Measurements from ENCODE around the gene PLEKHF1.

DNA sequence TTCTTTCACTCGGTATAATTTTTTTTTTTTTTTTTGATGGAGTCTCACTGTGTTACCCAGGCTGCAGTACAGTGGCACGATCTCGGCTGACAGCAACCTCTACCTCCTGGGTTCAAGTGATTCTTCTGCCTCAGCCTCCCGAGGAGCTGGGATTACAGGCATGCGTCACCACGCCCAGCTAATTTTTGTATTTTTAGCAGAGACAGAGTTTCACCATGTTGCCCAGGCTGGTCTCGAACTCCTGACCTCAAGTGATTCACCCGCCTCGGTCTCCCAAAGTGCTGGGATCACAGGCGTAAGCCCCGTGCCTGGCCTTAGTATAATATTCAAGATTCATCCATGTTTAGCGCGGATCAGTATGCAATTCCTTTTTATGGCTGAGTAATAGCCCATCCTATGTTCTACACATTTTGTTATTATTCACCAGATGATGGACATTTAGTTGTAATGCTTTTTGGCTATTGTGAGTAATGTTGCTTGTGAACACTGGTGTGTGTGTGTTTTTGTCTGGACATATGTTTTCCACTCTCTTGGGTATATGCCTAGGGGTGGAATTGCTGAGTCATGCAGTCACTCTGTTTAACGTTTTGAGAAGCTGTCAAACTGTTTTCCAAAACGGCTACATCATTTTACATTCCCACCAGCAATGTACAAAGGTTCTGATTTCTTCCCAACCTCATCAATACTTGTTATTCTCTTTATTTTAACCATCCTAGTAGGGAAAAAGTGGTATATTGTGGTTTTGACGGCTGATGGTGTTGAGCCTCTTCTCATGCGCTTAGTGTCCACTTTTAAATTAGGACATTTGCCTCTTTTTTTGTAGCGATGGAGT, 22.9 kb downstream of the PLEKHF1 start:
- TF ChIP-seq, protein P1, sequence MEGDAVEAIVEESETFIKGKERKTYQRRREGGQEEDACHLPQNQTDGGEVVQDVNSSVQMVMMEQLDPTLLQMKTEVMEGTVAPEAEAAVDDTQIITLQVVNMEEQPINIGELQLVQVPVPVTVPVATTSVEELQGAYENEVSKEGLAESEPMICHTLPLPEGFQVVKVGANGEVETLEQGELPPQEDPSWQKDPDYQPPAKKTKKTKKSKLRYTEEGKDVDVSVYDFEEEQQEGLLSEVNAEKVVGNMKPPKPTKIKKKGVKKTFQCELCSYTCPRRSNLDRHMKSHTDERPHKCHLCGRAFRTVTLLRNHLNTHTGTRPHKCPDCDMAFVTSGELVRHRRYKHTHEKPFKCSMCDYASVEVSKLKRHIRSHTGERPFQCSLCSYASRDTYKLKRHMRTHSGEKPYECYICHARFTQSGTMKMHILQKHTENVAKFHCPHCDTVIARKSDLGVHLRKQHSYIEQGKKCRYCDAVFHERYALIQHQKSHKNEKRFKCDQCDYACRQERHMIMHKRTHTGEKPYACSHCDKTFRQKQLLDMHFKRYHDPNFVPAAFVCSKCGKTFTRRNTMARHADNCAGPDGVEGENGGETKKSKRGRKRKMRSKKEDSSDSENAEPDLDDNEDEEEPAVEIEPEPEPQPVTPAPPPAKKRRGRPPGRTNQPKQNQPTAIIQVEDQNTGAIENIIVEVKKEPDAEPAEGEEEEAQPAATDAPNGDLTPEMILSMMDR (conservative IDR thresholded peaks at IDR 0.05; ENCODE audit: low read depth, low read length) = no peak
- TF ChIP-seq EZH2 (IDR thresholded peaks at IDR 0.05; ENCODE audit: low read length, unreplicated experiment) = no peak
- no peak for TF ChIP-seq EZH2phosphoT487 (IDR thresholded peaks at IDR 0.05; ENCODE audit: borderline replicate concordance, low read length)
